SU-DHL-6 (cell line): ENCODE data around the gene KIF9.

Experiments
- H2AFZ ChIP-seq: fragments of 200-600 bp; sonication (generic); 2 replicates; pipeline ENCODE4 v1.6.1; 2014; ENCODE audit warnings: low read depth, mild to moderate bottlenecking, moderate library complexity, mixed read lengths, antibody characterized with exemption, low read length; ENCODE audit not compliant: severe bottlenecking
- H3F3A ChIP-seq: fragments of 200-600 bp; shearing (Covaris generic); 2 replicates; pipeline ENCODE4 v1.6.0; 2016; ENCODE audit warnings: antibody characterized with exemption, mild to moderate bottlenecking; ENCODE audit not compliant: insufficient read depth
- H3K27ac ChIP-seq: fragments of 200-600 bp; sonication (generic); 2 replicates; pipeline ENCODE4 v1.5.1; 2016; ENCODE audit warnings: low read depth, mild to moderate bottlenecking, low read length, moderate library complexity, mixed read lengths
- H3K27me3 ChIP-seq: fragments of 200-600 bp; sonication (generic), shearing (Covaris generic); 2 replicates; pipeline ENCODE4 v1.6.0; 2014; ENCODE audit warnings: mild to moderate bottlenecking, low read length
- H3K36me3 ChIP-seq: fragments of 200-600 bp; sonication (generic); 2 replicates; pipeline ENCODE4 v1.6.1; 2014; ENCODE audit warnings: mild to moderate bottlenecking, low read length, mixed read lengths
- H3K4me2 ChIP-seq: fragments of 300-600, 200-600 bp; shearing (Covaris generic), sonication (generic); 2 replicates; pipeline ENCODE4 v1.6.0; 2014; ENCODE audit warnings: low read length, low read depth, mild to moderate bottlenecking; ENCODE audit not compliant: poor library complexity, severe bottlenecking
- H3K4me3 ChIP-seq: fragments of 200-600 bp; sonication (generic); 2 replicates; pipeline ENCODE4 v1.5.1; 2014; ENCODE audit warnings: antibody characterized with exemption, low read length, mild to moderate bottlenecking, mixed read lengths; ENCODE audit not compliant: insufficient read depth, poor library complexity, severe bottlenecking
- H3K79me2 ChIP-seq: fragments of 200-600 bp; sonication (generic); 2 replicates; pipeline ENCODE4 v1.6.1; 2014; ENCODE audit warnings: mild to moderate bottlenecking, low read length, moderate library complexity; ENCODE audit not compliant: insufficient read depth
- H3K9ac ChIP-seq: fragments of 200-600 bp; sonication (generic); 2 replicates; pipeline ENCODE4 v1.7.0; 2014; ENCODE audit warnings: mild to moderate bottlenecking, low read length
- H3K9me2 ChIP-seq: fragments of 200-600 bp; sonication (generic); replicated peaks from 2 replicates; pipeline ENCODE4 v1.6.1; 2014; ENCODE audit warnings: low read length; ENCODE audit not compliant: insufficient read depth
- H3K9me3 ChIP-seq: fragments of 200-600 bp; sonication (generic); 2 replicates; pipeline ENCODE4 v1.6.1; 2014; ENCODE audit warnings: low read length, mixed read lengths; ENCODE audit not compliant: insufficient read depth
- H4K20me1 ChIP-seq: fragments of 200-600 bp; sonication (generic); 2 replicates; pipeline ENCODE4 v1.6.1; 2014; ENCODE audit warnings: low read depth, mild to moderate bottlenecking, antibody characterized with exemption, low read length, moderate library complexity, mixed read lengths
- CTCF ChIP-seq: fragments of 200-600 bp; sonication (generic); IDR thresholded peaks from one replicate; pipeline ENCODE4 v1.5.1; 2017; ENCODE audit warnings: antibody characterized with exemption, mild to moderate bottlenecking, low read length, moderate library complexity; ENCODE audit not compliant: insufficient read depth, poor library complexity, severe bottlenecking
- EZH2phosphoT487 ChIP-seq: fragments of 200-600 bp; sonication (generic), shearing (Covaris generic); conservative IDR thresholded peaks from 2 replicates; pipeline ENCODE4 v1.6.1; 2018; ENCODE audit warnings: mild to moderate bottlenecking, antibody characterized with exemption, low read length, moderate library complexity, mixed read lengths

Gene KIF9

GRCh38 chr3:47243419-47244147, 39.0 kb downstream of the KIF9 start:
- Histone ChIP-seq H3F3A (no peaks in the 10 kb centered on the region), H4K20me1 (no peaks in the 10 kb centered on the region), H2AFZ (no peak overlapping the region), H3K79me2 (no peaks in the 10 kb centered on the region), H3K9me2 (no peaks in the 10 kb centered on the region), H3K9ac (no peak overlapping the region), H3K4me3 (no peak overlapping the region), H3K36me3 (no peaks in the 10 kb centered on the region), H3K27me3 (no peaks in the 10 kb centered on the region), H3K27ac (no peak overlapping the region), H3K4me2 (no peak overlapping the region), H3K9me3 (no peaks in the 10 kb centered on the region)
- no peak for TF ChIP-seq EZH2phosphoT487

GRCh38 chr3:47239929-47240328, 42.7 kb downstream of the KIF9 start:
- H3K27ac ChIP-seq = no peak overlapping the region
- H3K4me2 ChIP-seq = no peak overlapping the region
- H3K9me3 ChIP-seq = no peaks in the 10 kb centered on the region
- no peak overlapping the region for H2AFZ ChIP-seq
- no peak overlapping the region for H3K9ac ChIP-seq
- H3K27me3 ChIP-seq = no peaks in the 10 kb centered on the region
- no peaks in the 10 kb centered on the region for H3F3A ChIP-seq
- no peak overlapping the region for H3K4me3 ChIP-seq
- no peaks in the 10 kb centered on the region for H3K9me2 ChIP-seq
- TF ChIP-seq EZH2phosphoT487 (no peak), CTCF (no peak)
- no peaks in the 10 kb centered on the region for H3K79me2 ChIP-seq
- H4K20me1 ChIP-seq = no peaks in the 10 kb centered on the region
- H3K36me3 ChIP-seq = no peaks in the 10 kb centered on the region

- Histone ChIP-seq H3K4me3 (no peak overlapping the region), H3K79me2 (no peaks in the 10 kb centered on the region), H3K9ac (no peak overlapping the region), H2AFZ (no peak overlapping the region), H3K36me3 (no peaks in the 10 kb centered on the region), H3F3A (no peaks in the 10 kb centered on the region), H3K9me3 (no peaks in the 10 kb centered on the region), H4K20me1 (no peaks in the 10 kb centered on the region), H3K27ac (no peak overlapping the region), H3K4me2 (no peak overlapping the region), H3K9me2 (no peaks in the 10 kb centered on the region), H3K27me3 (no peaks in the 10 kb centered on the region)
- TF ChIP-seq EZH2phosphoT487 (no peak), CTCF (no peak)
Measured at GRCh38 chr3:47238017-47238416, 44.6 kb downstream of the KIF9 start.

GRCh38 chr3:47228088-47228487, 54.5 kb downstream of the KIF9 start:
- Histone ChIP-seq H2AFZ (no peak overlapping the region), H3K9me2 (no peaks in the 10 kb centered on the region), H4K20me1 (no peaks in the 10 kb centered on the region), H3K27ac (no peak overlapping the region), H3K27me3 (no peaks in the 10 kb centered on the region), H3K4me3 (no peak overlapping the region), H3K9ac (no peak overlapping the region), H3K79me2 (no peaks in the 10 kb centered on the region), H3K36me3 (no peaks in the 10 kb centered on the region), H3K9me3 (no peaks in the 10 kb centered on the region), H3K4me2 (no peak overlapping the region), H3F3A (no peaks in the 10 kb centered on the region)
- TF ChIP-seq CTCF (no peak), EZH2phosphoT487 (no peak)
